Fibroblast of peridontal ligament (primary cell): ENCODE results near the gene KCNK4.

Experiments
- DNase-seq: peaks from one replicate; pipeline ENCODE4 v3.0.0-alpha.2; 2010; ENCODE audit errors: extremely low read depth

Gene KCNK4

DNA sequence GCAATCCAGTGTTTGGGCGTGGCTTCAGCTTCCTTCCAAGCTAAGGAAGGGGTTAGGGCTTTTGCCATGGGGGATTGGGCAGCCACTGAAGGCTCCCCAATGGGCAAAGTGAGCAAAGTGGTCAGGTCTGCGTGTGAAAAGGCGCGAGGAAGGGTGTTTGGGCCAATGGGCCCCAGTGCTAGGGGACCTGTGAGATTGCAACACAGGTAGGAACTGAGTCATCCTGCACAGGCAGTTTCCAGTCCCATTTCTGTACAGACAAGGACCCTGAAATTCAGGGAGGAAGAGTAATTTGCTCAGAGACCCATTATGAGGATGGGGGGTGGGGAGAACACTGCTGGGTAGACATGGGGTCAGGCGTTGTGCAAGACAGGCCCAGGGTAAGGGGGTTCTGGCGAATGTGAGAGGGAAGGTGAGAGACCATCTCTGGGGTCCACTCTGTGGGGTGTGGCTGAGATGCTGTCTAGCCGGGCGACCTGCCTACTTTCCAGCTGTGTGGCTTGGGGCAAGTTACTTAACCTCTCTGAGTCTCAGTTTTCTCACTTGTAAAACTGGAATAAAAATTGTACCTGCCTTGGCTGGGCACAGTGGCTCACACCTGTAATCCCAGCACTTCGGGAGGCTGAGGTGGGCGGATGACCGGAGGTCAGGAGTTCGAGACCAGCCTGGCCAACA is 56.2 kb downstream of the KCNK4 start:
- DNase-seq = no peak

DNA sequence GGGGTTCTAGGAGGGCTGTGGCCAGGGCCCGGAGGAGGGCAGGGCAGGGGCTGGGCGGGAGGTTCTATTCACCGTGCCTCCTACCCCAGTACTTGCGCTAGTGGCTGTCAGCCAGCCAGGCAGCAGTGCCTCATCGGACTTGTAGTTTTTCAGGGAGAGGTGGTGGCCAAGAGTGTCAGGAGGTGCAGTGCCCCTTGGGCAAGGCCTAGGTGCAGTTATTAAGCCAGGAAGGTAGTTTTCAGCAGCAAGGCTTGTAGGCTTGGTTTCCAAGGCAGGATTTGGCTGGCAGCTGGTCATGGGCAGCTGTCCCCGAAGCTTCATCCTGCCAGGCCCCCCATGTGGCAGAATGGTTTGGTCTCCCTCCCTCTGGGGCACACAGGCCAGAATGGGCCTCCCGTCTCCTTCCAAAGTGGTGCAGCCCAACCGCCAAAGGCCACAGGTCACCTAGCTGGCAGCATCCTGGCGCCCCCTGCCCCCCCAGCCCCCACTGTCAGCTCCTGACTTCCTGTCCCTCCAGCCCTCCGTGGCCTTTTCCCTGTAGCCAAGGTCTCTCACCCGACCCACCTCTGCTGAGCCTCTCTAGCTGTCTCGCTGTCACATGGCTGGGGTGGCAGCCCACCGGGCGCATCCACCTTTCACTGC is 57.4 kb downstream of the KCNK4 start:
- no peak for DNase-seq

DNA sequence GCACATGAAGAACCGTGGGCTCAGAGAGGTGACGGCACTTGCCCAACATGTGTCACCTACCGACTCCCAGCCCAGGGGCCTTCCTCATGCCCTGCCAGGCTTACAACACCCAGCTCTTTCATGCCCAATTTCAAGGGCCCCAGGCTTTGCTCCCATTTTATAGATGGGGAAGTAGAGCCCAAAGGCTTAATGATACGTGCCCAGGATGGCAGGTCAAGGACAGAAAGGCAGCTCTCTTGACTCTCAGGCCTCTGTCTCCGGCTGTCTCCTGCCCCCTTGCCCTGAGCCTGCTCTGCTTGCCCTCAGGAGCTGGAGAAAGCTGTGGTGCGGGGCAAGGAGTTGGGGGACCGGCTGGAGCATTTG is 57.9 kb downstream of the KCNK4 start:
- DNase-seq = no peak

DNA sequence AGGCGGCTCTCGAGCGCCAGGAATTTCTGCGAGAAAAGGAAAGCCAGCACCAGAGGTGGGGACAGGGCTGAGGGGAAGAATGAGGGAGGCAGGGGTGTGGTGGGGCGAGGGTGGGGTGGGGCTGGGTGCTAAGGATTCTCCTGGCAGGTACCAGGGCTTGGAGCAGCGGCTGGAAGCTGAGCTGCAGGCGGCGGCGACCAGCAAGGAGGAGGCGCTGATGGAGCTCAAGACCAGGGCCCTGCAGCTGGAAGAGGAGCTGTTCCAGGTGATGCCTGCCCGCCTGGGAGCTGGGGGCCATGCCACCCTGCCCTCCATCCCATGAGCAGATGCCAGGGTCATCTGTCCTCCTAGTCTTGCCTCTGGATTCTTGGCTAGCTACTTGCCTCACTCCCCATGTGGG is 58.3 kb downstream of the KCNK4 start:
- DNase-seq = no peak
